H1 (cell line): Measurements from ENCODE around the gene WDR64.

Experiments used
- CREB1 ChIP-seq: IDR thresholded peaks from 2 replicates; pipeline ENCODE4 v1.6.1; 2012; ENCODE audit warnings: inconsistent platforms
- EZH2 ChIP-seq: fragments of 200-600 bp; sonication (generic); IDR thresholded peaks from 2 replicates; pipeline ENCODE4 v1.7.1; 2012; ENCODE audit warnings: low read depth, mild to moderate bottlenecking, moderate library complexity, low read length, inconsistent platforms; ENCODE audit not compliant: severe bottlenecking
- FOSL1 ChIP-seq: IDR thresholded peaks from 2 replicates; pipeline ENCODE4 v1.6.1; 2011; ENCODE audit warnings: mild to moderate bottlenecking, low read depth, low read length, moderate library complexity; ENCODE audit not compliant: insufficient read depth
- POLR2A ChIP-seq, 2 experiments: IDR thresholded peaks; 1 replicate in 1 of 2; 2 replicates in 1 of 2; pipeline ENCODE4 v1.6.1; 2011; ENCODE audit warnings: low read depth in 2 of 2, low read length in 2 of 2, mild to moderate bottlenecking in 2 of 2; ENCODE audit errors: control extremely low read depth in 1 of 2
- POLR2AphosphoS5 ChIP-seq: IDR thresholded peaks from 2 replicates; pipeline ENCODE4 v1.6.1; 2011; ENCODE audit warnings: low read depth, low read length
- TF ChIP-seq, protein P1 (sequence below), 3 experiments: IDR thresholded peaks; 1 replicate in 2 of 3; 2 replicates in 1 of 3; pipeline versions ENCODE4 v1.5.1 to v1.6.1; 2011; ENCODE audit warnings: low read length in 3 of 3, mild to moderate bottlenecking in 3 of 3, inconsistent platforms in 2 of 3, low read depth in 1 of 3, moderate library complexity in 1 of 3; ENCODE audit not compliant: insufficient read depth in 1 of 3; ENCODE audit errors: control extremely low read depth in 1 of 3

DNA sequence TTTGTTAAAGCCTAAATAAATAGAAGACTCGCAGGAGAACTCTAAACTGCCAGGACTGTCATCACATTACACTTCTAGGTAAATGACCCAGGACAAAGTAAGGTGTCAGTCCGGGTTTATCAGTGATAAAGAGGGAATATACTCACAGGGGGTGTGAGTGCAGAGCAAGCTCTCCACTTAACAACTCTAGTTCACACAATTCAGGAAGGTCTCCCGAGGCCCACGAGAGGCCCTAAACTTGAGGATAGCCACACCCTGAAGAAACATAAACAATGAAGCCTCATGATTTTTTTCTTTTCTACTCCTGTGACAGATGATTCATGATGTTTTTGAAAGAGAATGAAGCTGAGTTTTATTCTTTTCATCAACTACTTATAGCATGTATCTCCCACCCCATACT, 130.3 kb downstream of the WDR64 start:
- TF ChIP-seq POLR2AphosphoS5 (no peak), EZH2 (no peak), FOSL1 (no peak), CREB1 (no peak), POLR2A (IDR thresholded peaks at IDR 0.05; ENCODE audit: control extremely low read depth in 1 of 2, low read depth in 2 of 2, low read length in 2 of 2) (no peak)
- TF ChIP-seq, protein P1, sequence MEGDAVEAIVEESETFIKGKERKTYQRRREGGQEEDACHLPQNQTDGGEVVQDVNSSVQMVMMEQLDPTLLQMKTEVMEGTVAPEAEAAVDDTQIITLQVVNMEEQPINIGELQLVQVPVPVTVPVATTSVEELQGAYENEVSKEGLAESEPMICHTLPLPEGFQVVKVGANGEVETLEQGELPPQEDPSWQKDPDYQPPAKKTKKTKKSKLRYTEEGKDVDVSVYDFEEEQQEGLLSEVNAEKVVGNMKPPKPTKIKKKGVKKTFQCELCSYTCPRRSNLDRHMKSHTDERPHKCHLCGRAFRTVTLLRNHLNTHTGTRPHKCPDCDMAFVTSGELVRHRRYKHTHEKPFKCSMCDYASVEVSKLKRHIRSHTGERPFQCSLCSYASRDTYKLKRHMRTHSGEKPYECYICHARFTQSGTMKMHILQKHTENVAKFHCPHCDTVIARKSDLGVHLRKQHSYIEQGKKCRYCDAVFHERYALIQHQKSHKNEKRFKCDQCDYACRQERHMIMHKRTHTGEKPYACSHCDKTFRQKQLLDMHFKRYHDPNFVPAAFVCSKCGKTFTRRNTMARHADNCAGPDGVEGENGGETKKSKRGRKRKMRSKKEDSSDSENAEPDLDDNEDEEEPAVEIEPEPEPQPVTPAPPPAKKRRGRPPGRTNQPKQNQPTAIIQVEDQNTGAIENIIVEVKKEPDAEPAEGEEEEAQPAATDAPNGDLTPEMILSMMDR (IDR thresholded peaks at IDR 0.05; ENCODE audit: control extremely low read depth in 1 of 3, insufficient read depth in 1 of 3, low read depth in 1 of 3, low read length in 3 of 3) = no peak
